Activated naive CD8-positive, alpha-beta T cell treated with anti-CD3 and anti-CD28 coated beads for 36 hours (primary cell): Measurements from ENCODE around the gene SLK. TPM values are rescaled to one million over a fixed set of nuclear protein-coding genes. Genes with fewer than 3 reads are reported as not detected.

Source experiments
- DNase-seq: peaks from one replicate; pipeline ENCODE4 v3.0.0; 2021
- H3K27ac Mint-ChIP-seq: one replicate; pipeline ENCODE4 v1.8.0; 2022; ENCODE audit warnings: mild to moderate bottlenecking, moderate library complexity, mixed read lengths
- H3K27me3 Mint-ChIP-seq: one replicate; pipeline ENCODE4 v1.8.0; 2022; ENCODE audit warnings: mild to moderate bottlenecking, mixed read lengths
- H3K36me3 Mint-ChIP-seq: one replicate; pipeline ENCODE4 v1.8.0; 2021; ENCODE audit warnings: mild to moderate bottlenecking, mixed read lengths
- H3K4me1 Mint-ChIP-seq: one replicate; pipeline ENCODE4 v1.8.0; 2021; ENCODE audit warnings: mixed read lengths
- H3K4me3 Mint-ChIP-seq: one replicate; pipeline ENCODE4 v1.8.0; 2022; ENCODE audit warnings: mild to moderate bottlenecking, moderate library complexity, mixed read lengths
- H3K9me3 Mint-ChIP-seq: one replicate; pipeline ENCODE4 v1.8.0; 2022; ENCODE audit warnings: mixed read lengths
- total RNA-seq, 2 experiments: library from RNA; stranded (reverse); gene quantifications; one replicate each; pipeline ENCODE4 v1.2.3, GENCODE V29; 2021

Gene SLK
- total RNA-seq, 2 experiments from 2014 or later, result 20.4 to 22.6 TPM

DNA sequence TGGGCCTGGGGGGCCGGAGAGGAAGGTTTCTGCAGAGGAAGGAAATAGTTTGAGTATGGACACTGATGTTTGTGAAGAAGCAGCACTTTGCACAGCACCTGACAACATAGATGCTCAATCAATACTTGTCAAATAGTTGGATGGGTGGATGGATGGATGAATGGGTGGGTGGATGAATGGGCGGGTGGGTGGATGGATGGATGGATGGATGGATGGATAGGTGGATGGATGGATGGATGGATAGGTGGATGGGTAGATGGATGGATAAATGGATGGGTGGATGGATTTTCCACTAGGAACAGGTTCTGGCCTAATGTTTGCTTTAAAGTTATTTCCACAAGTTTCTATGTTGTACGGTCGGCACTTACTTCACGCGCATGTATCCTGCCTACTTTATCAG, 73.4 kb downstream of the SLK start:
- H3K27me3 Mint-ChIP-seq, result no peaks in the 10 kb centered on the region
- DNase-seq, result no peak

GRCh38 chr10:104040862-104041789, 74.2 kb downstream of the SLK start:
- Mint-ChIP-seq H3K4me1 (peaks cover 3% of the 10 kb centered on the region), H3K4me3 (no peak overlapping the region), H3K9me3 (no peaks in the 10 kb centered on the region), H3K27me3 (no peaks in the 10 kb centered on the region), H3K36me3 (no peaks in the 10 kb centered on the region), H3K27ac (no peak overlapping the region)
- no peak for DNase-seq

More for the DNA sequence above, 73.4 kb downstream of the SLK start:
- H3K4me1 Mint-ChIP-seq, result peaks cover 3% of the 10 kb centered on the region
- H3K4me3 Mint-ChIP-seq, result no peak overlapping the region
- H3K9me3 Mint-ChIP-seq, result no peaks in the 10 kb centered on the region
- H3K36me3 Mint-ChIP-seq, result no peaks in the 10 kb centered on the region
- no peak overlapping the region for H3K27ac Mint-ChIP-seq

DNA sequence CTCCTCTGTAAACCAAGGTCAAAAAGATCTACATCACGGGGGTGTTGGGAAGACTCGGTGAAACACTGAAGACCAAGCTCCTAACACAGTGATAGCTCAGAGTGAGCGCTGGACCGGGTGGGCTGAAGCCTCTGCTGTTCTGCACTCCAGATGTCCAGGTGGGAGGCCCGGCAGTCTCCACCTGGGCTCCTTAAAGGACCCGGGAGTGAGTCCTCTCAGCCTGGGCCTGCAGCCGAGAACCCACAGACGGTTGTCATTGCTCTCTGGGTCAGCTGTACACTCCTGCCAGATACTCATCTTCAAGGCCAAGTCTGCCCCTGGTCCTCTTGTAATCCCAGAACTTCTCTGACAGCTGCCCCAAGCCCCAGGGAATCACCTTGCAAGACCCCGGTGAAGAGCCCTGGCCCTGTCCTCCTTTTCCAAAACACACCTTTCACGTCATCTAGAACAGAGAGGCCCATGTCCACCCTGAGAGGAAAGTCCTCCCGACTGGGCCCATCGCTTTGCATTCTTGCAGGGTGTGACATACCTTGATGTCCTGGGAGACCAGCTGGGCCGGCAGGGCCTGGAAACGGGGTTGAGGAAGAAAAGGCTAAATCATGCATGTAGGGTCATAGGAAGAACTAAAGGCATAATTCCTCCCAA, 75.1 kb downstream of the SLK start:
- no peaks in the 10 kb centered on the region for H3K27me3 Mint-ChIP-seq
- no peaks in the 10 kb centered on the region for H3K36me3 Mint-ChIP-seq
- no peak overlapping the region for H3K4me3 Mint-ChIP-seq
- no peak for DNase-seq
- no peak overlapping the region for H3K27ac Mint-ChIP-seq
- H3K9me3 Mint-ChIP-seq, result no peaks in the 10 kb centered on the region
- H3K4me1 Mint-ChIP-seq, result peaks cover 3% of the 10 kb centered on the region

- no peak overlapping the region for H3K4me3 Mint-ChIP-seq
- DNase-seq, result no peak
- no peaks in the 10 kb centered on the region for H3K36me3 Mint-ChIP-seq
- H3K9me3 Mint-ChIP-seq, result no peaks in the 10 kb centered on the region
- H3K4me1 Mint-ChIP-seq, result peaks cover 3% of the 10 kb centered on the region
- no peaks in the 10 kb centered on the region for H3K27me3 Mint-ChIP-seq
- H3K27ac Mint-ChIP-seq, result no peak overlapping the region
These were observed 76.4 kb downstream of the SLK start for GRCh38 chr10:104043185-104043830.

GRCh38 chr10:104043854-104044253, 76.9 kb downstream of the SLK start:
- H3K4me1 Mint-ChIP-seq, result peaks cover 3% of the 10 kb centered on the region
- no peaks in the 10 kb centered on the region for H3K36me3 Mint-ChIP-seq
- DNase-seq, result no peak
- H3K4me3 Mint-ChIP-seq, result no peak overlapping the region
- H3K27ac Mint-ChIP-seq, result no peak overlapping the region
- no peaks in the 10 kb centered on the region for H3K27me3 Mint-ChIP-seq
- no peaks in the 10 kb centered on the region for H3K9me3 Mint-ChIP-seq

DNA sequence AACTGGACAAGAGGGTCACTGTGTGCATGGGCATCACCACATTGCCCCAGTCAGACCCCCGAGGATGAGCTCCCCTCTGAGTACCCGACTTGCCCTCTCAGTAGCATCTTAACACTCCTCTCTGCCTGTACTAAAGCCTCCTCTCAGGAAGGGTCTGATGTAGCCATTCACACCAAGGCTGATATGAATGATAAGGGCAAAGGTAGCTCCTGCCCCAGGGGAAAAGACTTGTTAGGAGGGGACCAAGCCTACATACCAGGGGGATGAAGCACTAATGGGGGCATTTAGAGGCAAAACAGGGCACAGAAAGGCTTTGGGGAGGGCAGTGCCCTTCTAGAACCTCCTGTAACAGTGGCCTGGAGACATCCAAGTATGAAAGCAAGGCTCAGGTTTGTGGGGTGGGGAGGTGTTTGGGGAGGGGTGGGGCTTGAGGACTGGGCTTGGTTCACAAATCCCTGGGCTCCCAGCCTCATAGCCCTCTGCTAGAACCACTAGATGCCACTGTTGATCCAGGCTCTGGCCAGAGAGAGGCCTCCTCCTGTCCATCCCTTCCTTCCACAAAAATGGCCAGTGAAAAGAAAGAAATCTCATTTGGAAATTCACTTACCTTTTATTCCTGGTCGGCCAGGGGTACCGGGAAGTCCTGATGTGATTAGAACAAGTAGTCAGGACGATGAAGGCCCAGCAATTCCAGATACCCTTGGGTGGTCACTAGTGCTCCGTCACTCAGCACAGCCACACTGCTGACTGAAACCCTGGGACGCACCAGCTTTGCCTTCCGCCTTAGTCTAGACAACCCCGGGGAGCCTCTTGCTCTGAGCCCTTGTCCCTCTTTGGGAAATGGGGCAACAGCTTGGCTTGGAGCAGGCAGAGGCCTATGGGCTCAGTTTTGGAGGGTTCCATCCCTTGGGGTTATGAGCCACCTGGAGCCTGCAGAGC, 78.5 kb downstream of the SLK start:
- Mint-ChIP-seq H3K4me1 (peaks cover 6% of the 10 kb centered on the region), H3K9me3 (no peaks in the 10 kb centered on the region), H3K27ac (no peak overlapping the region), H3K4me3 (no peak overlapping the region), H3K27me3 (no peaks in the 10 kb centered on the region), H3K36me3 (no peaks in the 10 kb centered on the region)
- no peak for DNase-seq

DNA sequence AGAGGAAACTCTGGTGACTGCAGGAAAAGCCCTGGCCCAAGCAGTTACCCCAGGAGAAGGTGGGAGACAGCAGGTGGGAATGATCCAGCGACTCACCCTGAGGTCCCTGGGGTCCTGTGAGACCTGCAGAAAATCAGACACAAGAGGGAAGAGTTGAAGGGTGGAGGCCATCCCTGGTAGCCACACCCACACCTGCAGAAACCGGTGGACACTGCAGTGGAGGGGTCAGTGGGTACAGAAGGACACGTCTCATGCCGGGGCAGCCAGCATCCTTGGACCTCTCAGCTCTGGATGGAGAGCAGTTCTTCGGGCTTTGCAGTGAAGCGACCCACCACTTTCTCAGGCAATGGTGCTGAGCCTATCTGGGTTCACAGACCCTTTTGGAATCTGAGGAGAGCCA, 79.7 kb downstream of the SLK start:
- Mint-ChIP-seq H3K27me3 (no peaks in the 10 kb centered on the region), H3K4me3 (no peak overlapping the region), H3K4me1 (peaks cover 6% of the 10 kb centered on the region), H3K27ac (no peak overlapping the region), H3K36me3 (no peaks in the 10 kb centered on the region), H3K9me3 (no peaks in the 10 kb centered on the region)
- DNase-seq, result no peak

DNA sequence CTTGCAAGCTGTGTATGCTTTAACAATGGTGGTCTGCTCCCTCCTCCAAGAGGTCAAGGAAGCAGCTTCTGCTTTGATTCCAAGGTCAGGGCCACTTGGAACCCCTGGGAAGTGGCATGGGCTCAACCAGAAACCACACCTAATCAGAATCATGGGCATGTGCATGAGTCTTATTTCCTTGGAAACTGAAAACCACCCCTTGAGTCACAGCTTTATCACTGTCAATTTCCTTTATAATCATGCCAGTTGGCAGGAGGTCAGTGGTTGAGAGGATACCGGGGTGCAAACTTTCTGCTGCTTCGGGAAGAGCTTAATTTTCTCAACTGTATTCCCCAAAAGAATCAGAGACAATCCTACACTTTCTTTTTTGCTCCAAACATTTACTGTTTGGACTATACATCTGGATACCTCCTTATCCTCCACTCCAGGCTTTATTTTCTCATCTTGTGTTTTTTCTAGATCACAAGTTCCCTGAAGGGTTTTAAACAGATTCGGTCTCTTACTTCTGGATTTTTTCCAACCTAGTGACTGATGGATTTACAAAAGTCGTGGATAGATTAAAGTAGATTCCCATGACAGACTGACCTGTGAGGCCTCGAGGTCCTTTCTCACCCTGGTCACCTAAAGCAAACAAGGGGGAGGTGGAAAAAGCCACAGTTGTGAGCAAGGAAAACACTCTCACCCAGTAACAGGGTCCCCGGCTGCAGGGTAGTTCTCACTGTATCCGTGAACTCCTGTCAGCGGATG, 82.7 kb downstream of the SLK start:
- Mint-ChIP-seq H3K27me3 (no peaks in the 10 kb centered on the region), H3K27ac (no peak overlapping the region), H3K4me1 (peaks cover 4% of the 10 kb centered on the region), H3K36me3 (no peaks in the 10 kb centered on the region), H3K9me3 (no peaks in the 10 kb centered on the region), H3K4me3 (no peak overlapping the region)
- no peak for DNase-seq

DNA sequence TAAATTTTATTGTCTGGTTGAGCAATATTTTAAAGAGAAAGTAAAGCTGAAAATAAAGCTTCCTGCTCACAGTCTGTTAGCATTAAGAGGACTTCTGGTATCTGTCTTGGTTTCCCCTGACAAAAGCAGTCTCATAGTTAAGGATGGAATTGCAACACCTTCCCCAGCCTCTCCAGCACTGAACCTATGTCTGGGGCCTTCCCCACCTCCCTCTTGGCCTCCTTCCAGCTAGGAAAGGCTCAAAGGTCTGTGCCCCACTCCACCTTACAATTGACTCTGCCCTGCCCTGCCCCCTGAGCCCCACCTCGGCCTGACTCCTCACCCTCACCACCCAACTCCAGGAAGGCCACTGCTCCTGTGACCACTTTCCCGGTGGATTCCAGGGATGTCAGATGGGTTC, 85.5 kb downstream of the SLK start:
- Mint-ChIP-seq H3K4me3 (no peak overlapping the region), H3K9me3 (no peaks in the 10 kb centered on the region), H3K4me1 (peaks cover 4% of the 10 kb centered on the region), H3K27me3 (no peaks in the 10 kb centered on the region), H3K27ac (no peak overlapping the region), H3K36me3 (no peaks in the 10 kb centered on the region)
- no peak for DNase-seq

DNA sequence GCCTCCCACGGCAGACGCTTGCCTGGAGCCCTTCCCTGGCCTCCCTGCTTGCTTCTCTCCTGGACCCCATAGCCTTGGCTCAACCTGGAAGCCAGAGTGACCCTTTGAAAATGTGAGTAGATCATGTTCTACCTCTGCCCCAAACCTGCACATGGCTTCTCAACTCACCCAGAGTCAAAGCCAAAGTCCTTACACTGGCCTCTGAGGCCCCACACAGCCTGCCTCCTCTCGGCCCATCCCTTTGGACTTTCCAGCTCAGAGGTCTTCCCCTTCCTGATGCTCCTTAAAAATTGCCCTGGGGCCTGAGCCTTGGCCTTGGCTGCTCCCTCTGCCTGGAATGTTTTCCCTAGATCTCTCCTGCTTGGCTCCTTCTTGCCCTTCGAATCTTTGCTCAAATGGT, 86.3 kb downstream of the SLK start:
- DNase-seq, result no peak
- H3K36me3 Mint-ChIP-seq, result no peaks in the 10 kb centered on the region
- no peak overlapping the region for H3K27ac Mint-ChIP-seq
- H3K4me3 Mint-ChIP-seq, result no peak overlapping the region
- H3K9me3 Mint-ChIP-seq, result no peaks in the 10 kb centered on the region
- H3K27me3 Mint-ChIP-seq, result no peaks in the 10 kb centered on the region
- H3K4me1 Mint-ChIP-seq, result peaks cover 4% of the 10 kb centered on the region

GRCh38 chr10:104054430-104054829, 87.5 kb downstream of the SLK start:
- H3K4me1 Mint-ChIP-seq, result peaks cover 2% of the 10 kb centered on the region
- no peaks in the 10 kb centered on the region for H3K36me3 Mint-ChIP-seq
- H3K27ac Mint-ChIP-seq, result no peak overlapping the region

DNA sequence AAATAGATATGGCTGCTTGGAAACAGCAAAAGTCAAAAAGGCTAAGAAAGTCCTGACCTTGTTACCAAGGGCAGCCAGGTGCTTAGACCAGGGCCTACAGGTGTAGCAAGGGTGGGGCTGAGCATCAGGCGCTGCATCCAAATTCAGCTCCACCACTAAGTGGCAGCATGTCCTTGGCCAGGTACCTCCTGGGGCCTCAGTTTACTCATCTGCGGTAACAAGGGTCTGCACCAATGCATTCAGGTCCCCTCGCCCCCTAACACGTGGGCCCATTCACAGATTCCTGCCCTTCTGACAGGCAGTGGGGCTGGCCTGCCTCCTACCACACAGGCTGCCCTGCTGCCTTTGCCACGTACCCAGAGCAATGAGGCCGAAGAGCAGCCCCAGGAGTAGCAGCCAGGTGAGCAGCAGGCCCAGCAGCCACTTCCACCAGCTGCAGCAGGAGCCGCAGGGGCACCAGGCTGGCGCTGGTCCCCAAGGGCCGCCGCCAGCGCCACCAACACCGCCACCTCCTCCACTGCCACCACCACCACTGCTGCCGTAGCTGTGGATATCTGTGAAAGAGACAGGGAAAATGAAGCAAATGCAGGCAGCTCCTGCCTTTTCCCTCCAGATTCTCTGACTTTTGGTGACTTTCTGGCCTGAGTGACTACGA, 89.8 kb downstream of the SLK start:
- no peak for DNase-seq
- Mint-ChIP-seq H3K4me3 (no peak overlapping the region), H3K27me3 (no peaks in the 10 kb centered on the region), H3K27ac (no peak overlapping the region), H3K9me3 (no peaks in the 10 kb centered on the region), H3K4me1 (no peaks in the 10 kb centered on the region), H3K36me3 (no peaks in the 10 kb centered on the region)

More at GRCh38 chr10:104054430-104054829, 87.5 kb downstream of the SLK start:
- no peaks in the 10 kb centered on the region for H3K9me3 Mint-ChIP-seq
- DNase-seq, result no peak
- no peak overlapping the region for H3K4me3 Mint-ChIP-seq
- no peaks in the 10 kb centered on the region for H3K27me3 Mint-ChIP-seq

DNA sequence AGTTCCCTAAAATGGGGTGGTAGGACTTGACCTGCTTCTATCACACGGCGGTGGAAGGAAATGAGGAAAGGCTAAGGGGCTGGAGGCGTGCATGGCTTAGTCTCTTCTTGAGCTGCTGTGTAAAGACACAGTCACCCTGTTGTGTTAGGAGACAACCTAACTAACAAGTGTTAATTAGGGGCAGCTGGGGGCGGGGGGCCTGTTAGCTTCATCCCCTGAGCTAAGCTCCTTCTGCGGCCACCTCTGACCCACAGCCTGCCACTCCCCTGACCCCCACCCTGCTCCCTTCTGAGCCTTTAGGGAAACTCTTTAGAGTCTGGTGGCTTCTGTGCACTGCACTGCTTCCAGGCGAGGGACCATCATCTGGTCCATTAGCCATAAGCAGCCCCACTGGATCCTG, 90.8 kb downstream of the SLK start:
- Mint-ChIP-seq H3K36me3 (no peaks in the 10 kb centered on the region), H3K4me1 (no peaks in the 10 kb centered on the region), H3K27ac (no peak overlapping the region), H3K27me3 (no peaks in the 10 kb centered on the region), H3K4me3 (no peak overlapping the region), H3K9me3 (no peaks in the 10 kb centered on the region)
- no peak for DNase-seq

GRCh38 chr10:104059364-104059763, 92.4 kb downstream of the SLK start:
- no peak for DNase-seq
- Mint-ChIP-seq H3K4me3 (no peak overlapping the region), H3K36me3 (no peaks in the 10 kb centered on the region), H3K27me3 (no peaks in the 10 kb centered on the region), H3K9me3 (no peaks in the 10 kb centered on the region), H3K4me1 (no peaks in the 10 kb centered on the region), H3K27ac (no peak overlapping the region)
